Fibroblast of peridontal ligament (primary cell): ENCODE data around the gene MDM4.
"Not testable (repeated sequence)": the region's sequence is repeated elsewhere in the genome, so short reads cannot be mapped to it uniquely, and the experiment has no call there.

Experiments
- DNase-seq: peaks from one replicate; pipeline ENCODE4 v3.0.0-alpha.2; 2010; ENCODE audit errors: extremely low read depth

Gene MDM4

GRCh38 chr1:204514828-204515227 is 1.4 kb upstream of the MDM4 start:
- DNase-seq, result no peak

- DNase-seq, result not testable (repeated sequence)
Observed at GRCh38 chr1:204517382-204517781, 1.2 kb downstream of the MDM4 start.

- DNase-seq, result peak; percentile 25
Observed at GRCh38 chr1:204520834-204521709, 4.9 kb downstream of the MDM4 start.

GRCh38 chr1:204521941-204522521 is 5.8 kb downstream of the MDM4 start:
- DNase-seq, result not testable (repeated sequence)

GRCh38 chr1:204523605-204524215 is 7.5 kb downstream of the MDM4 start:
- no peak for DNase-seq

- DNase-seq, result no peak
Observed at GRCh38 chr1:204524986-204525385, 8.8 kb downstream of the MDM4 start.

GRCh38 chr1:204528241-204528640 is 12.0 kb downstream of the MDM4 start:
- no peak for DNase-seq

DNA sequence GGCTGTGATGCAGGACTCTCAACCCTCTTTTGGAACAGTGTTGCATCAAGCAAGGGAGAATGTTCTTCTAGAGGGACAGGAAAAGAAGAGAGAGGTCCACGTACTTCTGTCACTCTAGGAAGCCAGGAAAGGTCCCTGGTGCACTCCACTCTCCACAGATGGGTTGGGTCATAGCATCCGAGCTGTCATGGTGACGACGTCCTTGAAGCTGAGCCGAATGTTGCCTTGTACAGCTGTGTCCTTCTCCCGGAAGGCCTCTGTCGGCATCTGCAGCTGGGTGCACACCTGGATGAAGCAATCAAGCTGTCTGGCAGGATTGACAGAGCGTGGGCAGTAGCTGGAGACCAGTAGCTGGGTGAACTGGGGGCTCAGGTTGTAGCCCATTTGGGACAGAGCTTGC is 12.5 kb downstream of the MDM4 start:
- no peak for DNase-seq

GRCh38 chr1:204529371-204529895 is 13.2 kb downstream of the MDM4 start:
- DNase-seq, result no peak

- no peak for DNase-seq
Observed at GRCh38 chr1:204530932-204531331, 14.7 kb downstream of the MDM4 start.

DNA sequence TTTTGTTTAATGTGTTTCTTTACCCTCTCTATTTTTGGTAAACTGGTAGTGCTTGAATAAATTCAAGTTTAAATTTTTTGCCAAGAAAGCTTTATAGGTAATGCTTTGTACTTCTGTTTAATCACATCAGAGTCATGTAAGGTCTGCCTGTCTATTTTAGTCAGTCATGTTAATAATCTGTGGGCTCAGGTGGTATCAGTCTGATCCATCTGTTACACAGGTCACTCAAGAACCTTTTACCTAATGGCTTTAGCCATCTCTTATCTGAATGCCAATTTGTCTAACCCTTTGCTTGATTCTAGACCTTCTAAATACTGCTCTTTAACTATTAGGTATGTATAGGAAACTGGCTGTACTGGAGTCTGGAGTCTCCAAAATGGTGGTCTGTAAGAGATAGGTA is 16.6 kb downstream of the MDM4 start:
- DNase-seq, result no peak

GRCh38 chr1:204541626-204542025 is 25.4 kb downstream of the MDM4 start:
- DNase-seq, result no peak

- peak; percentile 27 for DNase-seq
Observed at GRCh38 chr1:204544321-204544720, 28.1 kb downstream of the MDM4 start.

DNA sequence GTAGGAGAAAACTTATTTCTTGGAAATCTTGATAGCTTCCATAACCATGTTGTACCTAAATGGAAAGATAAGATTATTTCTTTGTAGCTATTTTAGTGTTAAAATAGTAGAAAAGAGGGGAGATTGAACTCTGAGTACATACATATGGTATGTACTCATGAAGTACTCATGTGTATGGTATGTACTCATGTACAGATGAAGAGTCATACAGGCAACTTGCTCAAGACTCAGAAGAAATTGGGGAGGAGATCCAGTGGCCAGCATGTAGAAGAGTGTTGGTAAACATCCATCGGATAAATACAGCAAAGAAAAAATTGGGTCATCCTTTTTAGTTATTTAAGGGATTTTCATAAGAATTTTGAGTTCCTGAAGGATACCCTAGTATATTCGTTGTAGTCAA is 29.0 kb downstream of the MDM4 start:
- DNase-seq, result peak; percentile 42

DNA sequence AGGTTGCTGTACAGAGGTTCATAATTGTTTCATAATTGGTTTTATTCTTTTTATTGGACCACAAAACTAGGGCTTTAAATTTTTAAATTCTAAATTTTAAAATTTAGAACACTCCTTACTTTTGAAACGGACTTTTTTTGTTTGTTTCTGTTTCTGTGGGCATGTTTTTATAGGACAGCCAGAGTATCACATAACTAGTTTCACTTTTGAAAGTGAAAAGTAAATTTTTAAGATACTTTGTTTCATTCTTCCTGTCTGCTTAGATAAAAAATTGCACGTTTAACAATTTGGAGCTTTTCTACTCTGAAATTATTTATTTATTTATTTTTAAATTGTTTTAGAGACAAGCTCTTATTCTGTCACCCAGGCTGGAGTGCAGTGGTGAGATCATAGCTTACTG is 29.7 kb downstream of the MDM4 start:
- peak; percentile 39 for DNase-seq

DNA sequence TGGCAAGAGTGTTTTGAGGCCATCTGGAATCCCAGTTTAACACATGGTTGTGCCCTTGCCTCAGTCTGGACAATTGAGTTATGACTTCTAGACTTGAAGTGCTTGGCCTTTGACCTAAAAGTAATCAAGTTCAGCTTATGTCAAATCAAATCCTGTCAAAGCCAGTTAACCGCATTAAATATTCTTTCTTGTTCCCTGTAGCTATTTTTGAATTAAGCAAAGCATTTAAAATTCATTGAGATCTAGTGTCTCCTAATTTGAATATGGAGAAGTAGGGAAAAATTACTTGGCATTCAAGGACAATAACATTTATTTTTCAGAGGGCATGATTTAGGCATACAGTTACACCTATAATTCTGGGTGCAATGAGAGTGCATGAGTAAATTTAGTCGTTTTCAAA is 32.1 kb downstream of the MDM4 start:
- DNase-seq, result no peak

GRCh38 chr1:204549313-204549712 is 33.1 kb downstream of the MDM4 start:
- DNase-seq, result no peak

- no peak for DNase-seq
Observed at GRCh38 chr1:204550926-204551325, 34.7 kb downstream of the MDM4 start.

- no peak for DNase-seq
Observed at GRCh38 chr1:204556458-204557052, 40.3 kb downstream of the MDM4 start.

DNA sequence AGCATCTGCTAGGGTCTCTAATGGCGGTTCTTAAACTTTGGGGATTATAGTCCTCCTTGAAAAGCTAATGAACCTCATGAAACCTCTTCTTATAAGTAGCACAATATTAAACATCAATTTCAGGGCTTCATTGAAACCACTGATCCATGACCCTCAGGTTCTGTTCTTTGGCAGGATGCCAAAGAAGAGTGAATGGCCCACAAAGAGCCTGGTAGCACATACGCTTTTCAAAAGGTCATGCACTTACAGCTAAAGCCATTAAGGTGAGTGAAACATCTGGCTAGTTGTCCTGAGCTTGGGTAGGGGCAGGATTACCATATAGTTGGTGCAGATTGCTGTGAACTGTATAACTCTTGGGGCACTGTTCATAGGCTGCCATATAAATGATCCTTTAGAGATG is 42.3 kb downstream of the MDM4 start:
- DNase-seq, result no peak

GRCh38 chr1:204560002-204560401 is 43.8 kb downstream of the MDM4 start:
- not testable (repeated sequence) for DNase-seq

DNA sequence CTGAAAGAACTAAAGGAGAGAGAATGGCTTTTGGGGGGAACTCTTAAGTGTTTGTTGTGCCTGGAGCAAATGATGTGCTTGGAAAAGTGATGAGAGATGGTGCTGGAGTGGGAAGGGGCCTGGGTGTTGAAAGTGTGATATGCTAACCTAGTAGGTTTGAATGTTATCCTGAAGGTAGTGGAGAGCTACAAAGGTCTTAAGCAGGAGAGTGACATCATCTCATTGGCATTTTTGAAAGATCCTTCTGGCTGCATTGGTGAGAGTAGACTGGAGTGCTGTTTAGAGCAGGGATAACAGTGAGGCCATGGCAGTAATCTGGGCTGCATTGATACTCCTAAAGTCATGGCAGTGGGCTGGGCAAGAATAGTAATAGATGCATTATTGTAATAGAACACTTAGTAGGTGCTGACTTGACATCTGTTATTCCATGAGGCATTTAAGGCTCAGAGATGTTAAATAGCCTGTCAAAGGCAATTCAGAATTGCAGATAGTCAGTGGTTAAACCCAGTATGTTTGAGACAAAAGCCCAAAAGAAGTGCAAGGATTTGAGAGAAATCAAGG is 44.5 kb downstream of the MDM4 start:
- peak; percentile 36 for DNase-seq
